GM19035 (cell line): Measurements from ENCODE around the gene ASB13.

Source experiments
- ATAC-seq: cut with Tn5 transposase; IDR thresholded peaks from one replicate; pipeline ENCODE4 v1.9.1; 2021; ENCODE audit not compliant: unreplicated experiment

Gene ASB13

GRCh38 chr10:5591336-5591824, 75.0 kb downstream of the ASB13 start:
- ATAC-seq, result no peak

GRCh38 chr10:5590816-5591215, 75.6 kb downstream of the ASB13 start:
- no peak for ATAC-seq

DNA sequence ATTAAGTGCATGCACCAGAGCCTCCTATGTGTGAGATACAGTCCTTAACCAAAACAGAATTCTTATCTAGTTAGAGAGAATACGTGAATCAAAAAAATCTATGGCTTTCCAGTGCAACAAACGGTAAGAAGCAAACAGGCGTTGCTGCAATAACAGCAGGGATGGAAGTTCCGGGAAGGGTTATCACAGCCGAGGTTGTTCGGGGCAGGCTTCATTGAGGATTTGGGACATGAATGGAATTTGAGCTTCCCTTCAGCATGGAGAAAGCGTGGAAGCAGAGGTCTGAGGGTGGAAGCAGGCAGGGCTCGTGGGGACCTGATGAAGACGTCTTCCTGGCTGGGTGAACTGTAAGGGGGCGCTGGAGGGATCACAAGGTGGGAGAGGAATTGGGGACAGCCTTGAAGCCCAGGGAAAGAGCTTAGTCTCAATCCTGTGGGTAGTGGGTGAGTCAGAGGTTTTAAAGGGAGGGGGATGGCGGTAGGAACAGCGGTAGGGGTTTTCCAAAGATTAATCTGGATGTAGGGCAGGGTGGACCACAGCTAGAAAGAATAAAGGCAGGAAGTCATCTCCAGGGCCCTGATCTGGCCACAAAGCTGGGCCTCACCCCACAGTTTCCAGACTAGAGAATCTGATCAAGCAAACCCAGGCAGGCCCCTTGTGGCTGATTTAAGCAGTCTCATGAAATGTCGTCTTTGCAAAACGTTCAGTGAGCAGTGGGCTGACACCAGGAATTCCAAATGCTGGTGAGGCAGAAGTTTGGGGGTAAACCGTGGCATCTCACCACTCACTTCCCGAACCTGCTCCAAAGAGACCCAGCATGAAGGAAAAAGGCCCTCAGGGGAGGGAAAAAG, 76.5 kb downstream of the ASB13 start:
- ATAC-seq, result no peak

- ATAC-seq, result no peak
Observed at GRCh38 chr10:5589011-5589660, 77.3 kb downstream of the ASB13 start.
